B cell (primary cell): Measurements from ENCODE around the gene EDDM13. TPM values are rescaled to one million over a fixed set of nuclear protein-coding genes. Genes with fewer than 3 reads are reported as not detected.

Experiments used
- ATAC-seq: fragments of 200-7000 bp; cut with Tn5 transposase; one replicate; pipeline ENCODE4 v1.10.0; 2021; ENCODE audit warnings: low read depth, mild to moderate bottlenecking, moderate number of reproducible peaks, moderate library complexity
- CTCF ChIA-PET: fragments of 350-600 bp; sonication (Branson Sonifier 250); formaldehyde crosslinking; loops from one replicate; lab custom pipeline; 2021; ENCODE audit warnings: antibody characterized with exemption, inconsistent platforms; lab: Charles Lee
- POLR2A ChIA-PET: fragments of 350-600 bp; sonication (Branson Sonifier 250); formaldehyde crosslinking; loops from one replicate; lab custom pipeline; 2021; ENCODE audit warnings: antibody characterized with exemption; lab: Charles Lee
- DNase-seq: peaks from one replicate; pipeline ENCODE4 v3.0.0; 2013
- H2AFZ ChIP-seq: 2 replicates; pipeline ENCODE4 v1.6.1; 2012; ENCODE audit warnings: mild to moderate bottlenecking, low read depth, low read length; ENCODE audit not compliant: insufficient read depth, poor library complexity, severe bottlenecking
- H3K27ac ChIP-seq, 2 donors: 1 replicate in 1 of 2; 2 replicates in 1 of 2; pipeline ENCODE4 v1.5.1; 2012 to 2013; ENCODE audit warnings: low read length in 2 of 2, mild to moderate bottlenecking in 2 of 2, moderate library complexity in 1 of 2
- H3K27me3 ChIP-seq, 4 experiments: fragments of 200-600 bp in 1 of 4; sonication (generic) in 1 of 4; replicated peaks in 1 of 4; 1 replicate in 2 of 4; 2 replicates in 2 of 4; pipeline versions ENCODE4 v1.6.1 to v1.7.0; 2013 to 2016; ENCODE audit warnings: low read length in 3 of 4, mild to moderate bottlenecking in 2 of 4, mixed read lengths in 1 of 4, moderate library complexity in 1 of 4; ENCODE audit not compliant: insufficient read depth in 4 of 4, control insufficient read depth in 3 of 4; ENCODE audit errors: control extremely low read depth in 1 of 4
- H3K36me3 ChIP-seq, 2 experiments: replicated peaks in 1 of 2; 1 replicate in 1 of 2; 2 replicates in 1 of 2; pipeline versions ENCODE4 v1.6.1 to v1.7.1; 2013; ENCODE audit warnings: low read length in 1 of 2; ENCODE audit not compliant: insufficient read depth in 2 of 2, control insufficient read depth in 1 of 2; ENCODE audit errors: control extremely low read depth in 1 of 2, extremely low read depth in 1 of 2
- H3K4me1 ChIP-seq, 2 donors: fragments of 200-600 bp in 1 of 2; sonication (generic) in 1 of 2; 1 replicate in 1 of 2; 2 replicates in 1 of 2; pipeline versions ENCODE4 v1.5.1 to v1.6.1; 2013 to 2017; ENCODE audit warnings: low read length in 2 of 2; ENCODE audit not compliant: control insufficient read depth in 2 of 2, insufficient read depth in 2 of 2
- H3K4me2 ChIP-seq: replicated peaks from 2 replicates; pipeline ENCODE3; 2012; ENCODE audit warnings: mild to moderate bottlenecking, low read depth, low read length; ENCODE audit not compliant: poor library complexity, severe bottlenecking
- H3K4me3 ChIP-seq, 5 experiments: fragments of 200-600 bp in 1 of 5; sonication (generic) in 1 of 5; 1 replicate in 3 of 5; 2 replicates in 2 of 5; pipeline versions ENCODE4 v1.5.1 to v1.7.0; 2011 to 2016; ENCODE audit warnings: low read length in 4 of 5, mild to moderate bottlenecking in 4 of 5, low read depth in 2 of 5, control low read depth in 1 of 5, moderate library complexity in 1 of 5; ENCODE audit not compliant: insufficient read depth in 1 of 5; ENCODE audit errors: control extremely low read depth in 1 of 5, extremely low read depth in 1 of 5
- H3K79me2 ChIP-seq: fragments of 200-600 bp; sonication (generic); one replicate; pipeline ENCODE4 v1.6.0; 2016; ENCODE audit warnings: low read length; ENCODE audit not compliant: control insufficient read depth, insufficient read depth
- H3K9ac ChIP-seq: fragments of 200-600 bp; sonication (generic); 2 replicates; pipeline ENCODE4 v1.6.1; 2017; ENCODE audit warnings: mild to moderate bottlenecking, low read length, moderate library complexity
- H3K9me3 ChIP-seq, 3 donors: one replicate each; pipeline versions ENCODE4 v1.6.1 to v1.7.1; 2013; ENCODE audit warnings: low read length in 2 of 3; ENCODE audit not compliant: control insufficient read depth in 2 of 3, insufficient read depth in 1 of 3; ENCODE audit errors: control extremely low read depth in 1 of 3
- H4K20me1 ChIP-seq: 2 replicates; pipeline ENCODE4 v1.6.0; 2012; ENCODE audit warnings: mild to moderate bottlenecking, low read length; ENCODE audit not compliant: insufficient read depth, control insufficient read depth, poor library complexity, severe bottlenecking
- H3K27ac Mint-ChIP-seq: one replicate; pipeline ENCODE4 v1.8.0; 2021; ENCODE audit warnings: mixed read lengths
- H3K27me3 Mint-ChIP-seq: one replicate; pipeline ENCODE4 v1.8.0; 2021; ENCODE audit warnings: mixed read lengths
- H3K4me1 Mint-ChIP-seq: one replicate; pipeline ENCODE4 v1.8.0; 2021; ENCODE audit warnings: mixed read lengths
- H3K4me3 Mint-ChIP-seq: one replicate; pipeline ENCODE4 v1.8.0; 2021; ENCODE audit warnings: mixed read lengths
- H3K9me3 Mint-ChIP-seq: one replicate; pipeline ENCODE4 v1.8.0; 2022; ENCODE audit warnings: mixed read lengths; ENCODE audit not compliant: insufficient read depth
- CTCF ChIP-seq: fragments of 200-600 bp; IDR thresholded peaks from one replicate; pipeline ENCODE4 v1.8.0; 2022; ENCODE audit warnings: antibody characterized with exemption, mild to moderate bottlenecking
- EZH2 ChIP-seq: IDR thresholded peaks from 2 replicates; pipeline ENCODE4 v1.6.1; 2012; ENCODE audit warnings: borderline replicate concordance, low read depth, mild to moderate bottlenecking, moderate library complexity, low read length; ENCODE audit not compliant: insufficient read depth, poor library complexity, severe bottlenecking
- WGBS: methylation state at CpG from one replicate; pipeline ENCODE4 v1.1.5; 2013; ENCODE audit warnings: missing lambda C conversion rate; ENCODE audit not compliant: insufficient coverage; 5-methylcytosine and 5-hydroxymethylcytosine counted together
- intact Hi-C: fragments of 100-400 bp; cut with micrococcal nuclease; formaldehyde crosslinking; loops from one replicate; pipeline ENCODE4 v1.10.0; 2022
- polyA plus RNA-seq: library from polyadenylated mRNA; depleted of rRNA; stranded (reverse); fragments of >200 nt; gene quantifications from 2 replicates; pipeline ENCODE4 v1.2.3, GENCODE V29; 2012
- total RNA-seq, 2 donors: library from RNA; stranded (reverse); fragments of 120-200 nt in 1 of 2; gene quantifications; 1 replicate in 1 of 2; 2 replicates in 1 of 2; pipeline versions ENCODE4 v1.2.3 to v1.2.4, GENCODE V29; 2013 to 2022

The EDDM13 gene
- total and polyA plus RNA-seq, 2 donors (not counting 1 experiment from before 2014, with no cell fraction given) = not detected

GRCh38 chr19:56297010-56297409 lies 24.5 kb downstream of the EDDM13 start:
- H2AFZ ChIP-seq = no peak overlapping the region
- intact Hi-C loops = no loop called here
- 95% methylated on average over 3 of the region's 3 CpGs for WGBS
- no peak overlapping the region for H3K27ac ChIP-seq
- DNase-seq = no peak
- CTCF ChIA-PET = no interaction called here
- TF ChIP-seq CTCF (no peak), EZH2 (no peak)
- no peak overlapping the region for H3K4me3 Mint-ChIP-seq
- H3K4me2 ChIP-seq = no peak overlapping the region
- no peak for ATAC-seq
- POLR2A ChIA-PET = no interaction called here
- peaks cover 5% of the 10 kb centered on the region for H3K4me1 Mint-ChIP-seq
- peaks cover 3 to 6% of the 10 kb centered on the region in 2 experiments for H3K36me3 ChIP-seq
- no peak overlapping the region for H3K4me3 ChIP-seq
- H3K27ac Mint-ChIP-seq = no peak overlapping the region
- no peaks in the 10 kb centered on the region for H4K20me1 ChIP-seq
- H3K9me3 Mint-ChIP-seq = no peaks in the 10 kb centered on the region
- H3K79me2 ChIP-seq = no peaks in the 10 kb centered on the region
- H3K4me1 ChIP-seq = no peaks in the 10 kb centered on the region
- no peak overlapping the region for H3K9ac ChIP-seq
- H3K27me3 Mint-ChIP-seq = no peaks in the 10 kb centered on the region
- no peaks in the 10 kb centered on the region for H3K9me3 ChIP-seq
- no peaks in the 10 kb centered on the region for H3K27me3 ChIP-seq

- Mint-ChIP-seq H3K9me3 (no peaks in the 10 kb centered on the region), H3K27me3 (no peaks in the 10 kb centered on the region), H3K27ac (no peak overlapping the region), H3K4me1 (peaks cover 7% of the 10 kb centered on the region), H3K4me3 (no peak overlapping the region)
- CTCF ChIA-PET = no interaction called here
- WGBS = no CpG with 5 or more reads among the region's 3 CpGs
- POLR2A ChIA-PET = no interaction called here
- H3K27me3 ChIP-seq = no peaks in the 10 kb centered on the region
- no peak overlapping the region for H2AFZ ChIP-seq
- H3K9ac ChIP-seq = no peak overlapping the region
- H3K9me3 ChIP-seq = no peaks in the 10 kb centered on the region
- no peak overlapping the region for H3K4me2 ChIP-seq
- no peak overlapping the region for H3K4me3 ChIP-seq
- no peaks in the 10 kb centered on the region for H4K20me1 ChIP-seq
- H3K79me2 ChIP-seq = no peaks in the 10 kb centered on the region
- no peak for TF ChIP-seq EZH2
- TF ChIP-seq CTCF = no peak
- intact Hi-C loops = no loop called here
- no peak overlapping the region for H3K27ac ChIP-seq
- ATAC-seq = no peak
- H3K36me3 ChIP-seq = peaks cover 0 to 3% of the 10 kb centered on the region in 2 experiments
- no peaks in the 10 kb centered on the region for H3K4me1 ChIP-seq
- DNase-seq = no peak
Measured at GRCh38 chr19:56299688-56300087, 27.1 kb downstream of the EDDM13 start.
